ENCODE results near the gene LUC7L3.

DNA sequence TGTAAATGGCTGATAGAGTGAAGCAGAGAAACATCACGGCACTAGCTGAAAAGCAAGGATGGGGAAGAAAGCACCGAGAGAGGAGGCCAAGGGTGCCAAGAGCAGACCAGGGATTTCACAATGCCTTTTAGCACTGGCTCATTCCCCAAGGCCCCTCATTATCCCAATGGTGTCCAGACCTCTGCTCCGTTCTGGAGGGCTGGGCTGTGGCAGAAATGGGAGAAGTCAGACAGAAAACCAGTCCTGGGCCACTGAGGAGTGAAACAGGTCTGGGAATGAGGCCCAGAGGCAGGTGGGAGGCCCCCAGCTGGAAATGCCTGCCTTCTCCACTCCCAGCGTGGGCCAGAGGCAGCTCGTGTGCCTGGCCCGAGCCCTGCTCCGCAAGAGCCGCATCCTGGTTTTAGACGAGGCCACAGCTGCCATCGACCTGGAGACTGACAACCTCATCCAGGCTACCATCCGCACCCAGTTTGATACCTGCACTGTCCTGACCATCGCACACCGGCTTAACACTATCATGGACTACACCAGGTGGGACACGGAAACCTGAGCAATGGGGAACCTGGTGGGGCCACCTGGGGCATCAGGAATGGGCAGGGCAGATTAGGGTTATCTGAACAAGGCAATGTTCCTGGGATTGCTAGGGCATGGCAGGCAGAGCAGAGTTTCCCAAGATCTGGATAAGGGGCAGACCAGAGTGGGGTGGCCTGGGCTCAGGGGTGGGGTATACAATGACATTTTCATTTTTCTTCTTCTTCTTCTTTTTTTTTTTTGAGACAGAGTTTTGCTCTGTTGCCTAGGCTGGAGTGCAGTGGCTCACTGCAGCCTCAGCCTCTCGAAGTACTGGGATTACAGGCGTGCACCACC lies 32.0 kb upstream of the LUC7L3 start:
- TF ChIP-seq, protein P1, sequence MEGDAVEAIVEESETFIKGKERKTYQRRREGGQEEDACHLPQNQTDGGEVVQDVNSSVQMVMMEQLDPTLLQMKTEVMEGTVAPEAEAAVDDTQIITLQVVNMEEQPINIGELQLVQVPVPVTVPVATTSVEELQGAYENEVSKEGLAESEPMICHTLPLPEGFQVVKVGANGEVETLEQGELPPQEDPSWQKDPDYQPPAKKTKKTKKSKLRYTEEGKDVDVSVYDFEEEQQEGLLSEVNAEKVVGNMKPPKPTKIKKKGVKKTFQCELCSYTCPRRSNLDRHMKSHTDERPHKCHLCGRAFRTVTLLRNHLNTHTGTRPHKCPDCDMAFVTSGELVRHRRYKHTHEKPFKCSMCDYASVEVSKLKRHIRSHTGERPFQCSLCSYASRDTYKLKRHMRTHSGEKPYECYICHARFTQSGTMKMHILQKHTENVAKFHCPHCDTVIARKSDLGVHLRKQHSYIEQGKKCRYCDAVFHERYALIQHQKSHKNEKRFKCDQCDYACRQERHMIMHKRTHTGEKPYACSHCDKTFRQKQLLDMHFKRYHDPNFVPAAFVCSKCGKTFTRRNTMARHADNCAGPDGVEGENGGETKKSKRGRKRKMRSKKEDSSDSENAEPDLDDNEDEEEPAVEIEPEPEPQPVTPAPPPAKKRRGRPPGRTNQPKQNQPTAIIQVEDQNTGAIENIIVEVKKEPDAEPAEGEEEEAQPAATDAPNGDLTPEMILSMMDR (IDR thresholded peaks at IDR 0.05) = no peak
- no peak for TF ChIP-seq POLR2A (IDR thresholded peaks at IDR 0.05)

All from right lobe of liver (tissue), 4 donors.